Heart left ventricle (tissue), 13 donors: ENCODE measurements around the gene CFAP52.

Experiments used
- POLR2A ChIP-seq, 2 donors: fragments of 450-650 bp; IDR thresholded peaks; one replicate each; pipeline ENCODE4 v1.6.1; 2017; ENCODE audit warnings: antibody characterized with exemption in 2 of 2, mild to moderate bottlenecking in 2 of 2, moderate library complexity in 2 of 2
- TF ChIP-seq, protein P1 (sequence below), 12 donors: fragments of 200-600 bp; sonication (generic) in 4 of 12; IDR thresholded peaks; one replicate each; pipeline versions ENCODE4 v1.5.0 to v1.8.0; 2018 to 2022; ENCODE audit warnings: antibody characterized with exemption in 12 of 12, mild to moderate bottlenecking in 5 of 12
- donor health status: ischemic (EF 13 %, LVEDD 7.1; RV severe dilation, severe dysfunction).
- donor health status: DM: no; HTN: yes; CAD: no.
- donor health status: DM: no; HTN: no; CAD: no.
- donor health status: ischemic (EF 25% LVEDD 6.9; RV normal size, moderate dysfunction).
- donor health status: ischemic (EF 25% LVEDD 5.7; RV mildly dilated, moderate dysfunction).
- donor health status: ischemic (EF 35%, LVEDD 5.7; RV mildly dilated, moderate dysfunction).
- donor health status: nonischemic (EF 11% LVEDD 7.7; RV severe dilation, severe dysfunction).
- donor health status: DM: yes; HTN: yes; CAD: no.
- donor health status: PGD.
- donor health status: ischemic (EF 29% LVEDD 5.4; RV normal size, mild dysfunction).
- donor health status: nonischemic (EF 23%, LVEDD 6.1; RV moderate dilation, normal function).

DNA sequence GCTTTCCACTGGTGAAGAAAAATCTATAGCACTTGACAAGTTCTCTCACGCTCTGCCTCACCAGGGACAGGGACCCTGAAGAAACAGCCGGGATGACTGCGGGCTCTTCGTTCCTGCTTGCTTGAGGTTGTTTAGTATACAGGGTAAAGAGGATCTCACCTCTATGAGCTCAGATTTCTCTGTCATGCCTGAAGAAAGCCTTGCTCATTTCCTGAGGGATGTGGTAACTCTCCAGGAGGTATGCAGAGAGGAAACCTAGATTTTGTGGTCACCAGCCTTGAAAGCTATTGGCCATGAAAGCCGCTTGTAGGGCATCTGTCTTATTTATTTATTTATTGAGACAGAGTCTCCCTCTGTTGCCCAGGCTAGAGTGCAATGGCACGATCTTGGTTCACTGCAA, 92.1 kb downstream of the CFAP52 start:
- TF ChIP-seq POLR2A (IDR thresholded peaks at IDR 0.05): no peak
- TF ChIP-seq, protein P1, sequence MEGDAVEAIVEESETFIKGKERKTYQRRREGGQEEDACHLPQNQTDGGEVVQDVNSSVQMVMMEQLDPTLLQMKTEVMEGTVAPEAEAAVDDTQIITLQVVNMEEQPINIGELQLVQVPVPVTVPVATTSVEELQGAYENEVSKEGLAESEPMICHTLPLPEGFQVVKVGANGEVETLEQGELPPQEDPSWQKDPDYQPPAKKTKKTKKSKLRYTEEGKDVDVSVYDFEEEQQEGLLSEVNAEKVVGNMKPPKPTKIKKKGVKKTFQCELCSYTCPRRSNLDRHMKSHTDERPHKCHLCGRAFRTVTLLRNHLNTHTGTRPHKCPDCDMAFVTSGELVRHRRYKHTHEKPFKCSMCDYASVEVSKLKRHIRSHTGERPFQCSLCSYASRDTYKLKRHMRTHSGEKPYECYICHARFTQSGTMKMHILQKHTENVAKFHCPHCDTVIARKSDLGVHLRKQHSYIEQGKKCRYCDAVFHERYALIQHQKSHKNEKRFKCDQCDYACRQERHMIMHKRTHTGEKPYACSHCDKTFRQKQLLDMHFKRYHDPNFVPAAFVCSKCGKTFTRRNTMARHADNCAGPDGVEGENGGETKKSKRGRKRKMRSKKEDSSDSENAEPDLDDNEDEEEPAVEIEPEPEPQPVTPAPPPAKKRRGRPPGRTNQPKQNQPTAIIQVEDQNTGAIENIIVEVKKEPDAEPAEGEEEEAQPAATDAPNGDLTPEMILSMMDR (IDR thresholded peaks at IDR 0.05): no peak
